Endothelial cell of umbilical vein (primary cell): ENCODE measurements around the gene IFT57.

Experiments
- CTCF ChIP-seq, 2 donors: IDR thresholded peaks; 1 replicate in 1 of 2; 2 replicates in 1 of 2; pipeline ENCODE4 v1.5.1; 2011; ENCODE audit warnings: low read length in 2 of 2, mild to moderate bottlenecking in 2 of 2, moderate library complexity in 2 of 2, control low read depth in 1 of 2, inconsistent platforms in 1 of 2, low read depth in 1 of 2; ENCODE audit not compliant: insufficient read depth in 1 of 2; ENCODE audit errors: extremely low read depth in 1 of 2
- EZH2 ChIP-seq: IDR thresholded peaks from 2 replicates; pipeline ENCODE4 v1.6.1; 2012; ENCODE audit warnings: borderline replicate concordance, low read depth, mild to moderate bottlenecking, moderate library complexity, low read length, inconsistent platforms; ENCODE audit not compliant: severe bottlenecking
- FOS ChIP-seq: IDR thresholded peaks from 2 replicates; pipeline ENCODE4 v1.6.1; 2011; ENCODE audit warnings: mild to moderate bottlenecking, low read length, moderate library complexity, borderline replicate concordance; ENCODE audit not compliant: insufficient read depth
- GATA2 ChIP-seq: IDR thresholded peaks from 2 replicates; pipeline ENCODE4 v1.7.0; 2011; ENCODE audit warnings: low read depth, mild to moderate bottlenecking, moderate library complexity, mixed read lengths, low read length; ENCODE audit not compliant: insufficient read length, insufficient read depth
- JUN ChIP-seq: IDR thresholded peaks from 2 replicates; pipeline ENCODE4 v1.6.1; 2011; ENCODE audit warnings: borderline replicate concordance, low read depth; ENCODE audit not compliant: insufficient read length, insufficient read depth
- MAX ChIP-seq: IDR thresholded peaks from 2 replicates; pipeline ENCODE4 v1.6.1; 2011; ENCODE audit not compliant: insufficient read depth, insufficient read length
- MYC ChIP-seq: IDR thresholded peaks from one replicate; pipeline ENCODE4 v1.6.1; 2011; ENCODE audit warnings: mild to moderate bottlenecking, low read depth, low read length
- POLR2A ChIP-seq: IDR thresholded peaks from 2 replicates; pipeline ENCODE4 v1.6.1; 2012; ENCODE audit warnings: low read depth, mild to moderate bottlenecking, control low read depth, low read length
- POLR2AphosphoS5 ChIP-seq: IDR thresholded peaks from 2 replicates; pipeline ENCODE4 v1.6.1; 2012; ENCODE audit warnings: low read depth, mild to moderate bottlenecking, control low read depth, low read length, moderate library complexity; ENCODE audit not compliant: insufficient read depth

- TF ChIP-seq CTCF (IDR thresholded peaks at IDR 0.05; ENCODE audit: extremely low read depth in 1 of 2, insufficient read depth in 1 of 2, low read depth in 1 of 2, low read length in 2 of 2) (no peak), EZH2 (no peak), POLR2AphosphoS5 (no peak), MAX (no peak), POLR2A (no peak), GATA2 (no peak), MYC (no peak), FOS (no peak), JUN (no peak)
Observed at GRCh38 chr3:108241721-108242120, 19.5 kb upstream of the IFT57 start.
